Hepatocyte (in vitro differentiated cells): ENCODE measurements around the gene FTH1.

Experiments used
- EZH2 ChIP-seq: fragments of 200-600 bp; sonication (generic); IDR thresholded peaks from 2 replicates; pipeline ENCODE4 v1.6.1; 2016; ENCODE audit warnings: antibody characterized with exemption, mild to moderate bottlenecking, borderline replicate concordance
- TF ChIP-seq, protein P1 (sequence below): fragments of 200-600 bp; sonication (generic); IDR thresholded peaks from 2 replicates; pipeline ENCODE4 v1.5.1; 2016; ENCODE audit warnings: antibody characterized with exemption, mild to moderate bottlenecking; ENCODE audit not compliant: poor library complexity

DNA sequence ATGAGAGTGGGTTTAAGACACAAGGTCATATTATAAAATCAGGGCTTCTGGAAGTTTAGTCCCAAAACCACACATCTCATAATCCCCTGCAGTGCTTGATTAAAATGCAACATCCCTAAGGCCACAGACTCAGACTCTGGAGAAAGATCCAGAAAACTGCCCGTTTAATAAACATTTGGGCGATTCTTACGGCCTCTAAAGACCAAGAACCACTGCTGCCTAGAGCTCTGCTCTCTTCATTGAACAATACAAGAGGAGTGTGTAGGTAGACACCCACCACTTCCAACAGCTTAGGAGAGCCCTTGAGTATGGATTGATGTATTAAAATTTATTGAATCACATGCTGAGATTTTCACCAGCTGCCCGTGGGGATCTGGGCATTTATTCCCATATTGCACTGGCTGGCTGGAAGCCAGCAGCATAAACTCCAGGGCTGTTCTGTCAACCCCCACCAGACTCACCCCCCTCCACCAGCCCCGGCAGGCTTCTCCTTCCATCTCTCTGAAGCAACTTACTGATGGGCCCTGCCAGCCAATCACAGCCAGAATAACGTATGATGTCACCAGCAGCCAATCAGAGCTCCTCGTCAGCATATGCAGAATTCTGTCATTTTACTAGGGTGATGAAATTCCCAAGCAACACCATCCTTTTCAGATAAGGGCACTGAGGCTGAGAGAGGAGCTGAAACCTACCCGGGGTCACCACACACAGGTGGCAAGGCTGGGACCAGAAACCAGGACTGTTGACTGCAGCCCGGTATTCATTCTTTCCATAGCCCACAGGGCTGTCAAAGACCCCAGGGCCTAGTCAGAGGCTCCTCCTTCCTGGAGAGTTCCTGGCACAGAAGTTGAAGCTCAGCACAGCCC, 18.0 kb downstream of the FTH1 start:
- TF ChIP-seq, protein P1, sequence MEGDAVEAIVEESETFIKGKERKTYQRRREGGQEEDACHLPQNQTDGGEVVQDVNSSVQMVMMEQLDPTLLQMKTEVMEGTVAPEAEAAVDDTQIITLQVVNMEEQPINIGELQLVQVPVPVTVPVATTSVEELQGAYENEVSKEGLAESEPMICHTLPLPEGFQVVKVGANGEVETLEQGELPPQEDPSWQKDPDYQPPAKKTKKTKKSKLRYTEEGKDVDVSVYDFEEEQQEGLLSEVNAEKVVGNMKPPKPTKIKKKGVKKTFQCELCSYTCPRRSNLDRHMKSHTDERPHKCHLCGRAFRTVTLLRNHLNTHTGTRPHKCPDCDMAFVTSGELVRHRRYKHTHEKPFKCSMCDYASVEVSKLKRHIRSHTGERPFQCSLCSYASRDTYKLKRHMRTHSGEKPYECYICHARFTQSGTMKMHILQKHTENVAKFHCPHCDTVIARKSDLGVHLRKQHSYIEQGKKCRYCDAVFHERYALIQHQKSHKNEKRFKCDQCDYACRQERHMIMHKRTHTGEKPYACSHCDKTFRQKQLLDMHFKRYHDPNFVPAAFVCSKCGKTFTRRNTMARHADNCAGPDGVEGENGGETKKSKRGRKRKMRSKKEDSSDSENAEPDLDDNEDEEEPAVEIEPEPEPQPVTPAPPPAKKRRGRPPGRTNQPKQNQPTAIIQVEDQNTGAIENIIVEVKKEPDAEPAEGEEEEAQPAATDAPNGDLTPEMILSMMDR = no peak
- no peak for TF ChIP-seq EZH2
